Bronchial epithelial cell (primary cell): ENCODE measurements around the gene ASB13. TPM values are rescaled to one million over a fixed set of nuclear protein-coding genes. Genes with fewer than 3 reads are reported as not detected.

Source experiments
- DNase-seq: peaks from one replicate; pipeline ENCODE4 v3.0.0-alpha.2; 2010; ENCODE audit warnings: low read depth
- FAIRE-seq: peaks from 2 replicates; lab custom pipeline; 2011; peaks lifted over from hg19 to GRCh38; lab: Jason Lieb, UNC
- H3K27me3 ChIP-seq: 2 replicates; pipeline ENCODE4 v1.5.1; 2011; ENCODE audit warnings: low read length; ENCODE audit not compliant: control insufficient read depth, insufficient read depth
- H3K36me3 ChIP-seq: 2 replicates; pipeline ENCODE4 v1.5.1; 2011; ENCODE audit warnings: low read length; ENCODE audit not compliant: control insufficient read depth, insufficient read depth
- H3K4me3 ChIP-seq: 2 replicates; pipeline ENCODE4 v1.5.1; 2011; ENCODE audit warnings: mild to moderate bottlenecking, low read depth, low read length, control low read depth
- total RNA-seq: library from RNA; depleted of rRNA; stranded (reverse); fragments of >200 nt; gene quantifications from 2 replicates; pipeline ENCODE4 v1.2.1, GENCODE V29; 2014
- TF ChIP-seq, protein P1 (sequence below): IDR thresholded peaks from 2 replicates; pipeline ENCODE4 v1.5.1; 2011; ENCODE audit warnings: mild to moderate bottlenecking, moderate library complexity, low read length, control low read depth, inconsistent platforms; ENCODE audit not compliant: insufficient read depth, severe bottlenecking

Gene ASB13
- total RNA-seq, 1 donor from 2014 or later = 14.5 TPM

DNA sequence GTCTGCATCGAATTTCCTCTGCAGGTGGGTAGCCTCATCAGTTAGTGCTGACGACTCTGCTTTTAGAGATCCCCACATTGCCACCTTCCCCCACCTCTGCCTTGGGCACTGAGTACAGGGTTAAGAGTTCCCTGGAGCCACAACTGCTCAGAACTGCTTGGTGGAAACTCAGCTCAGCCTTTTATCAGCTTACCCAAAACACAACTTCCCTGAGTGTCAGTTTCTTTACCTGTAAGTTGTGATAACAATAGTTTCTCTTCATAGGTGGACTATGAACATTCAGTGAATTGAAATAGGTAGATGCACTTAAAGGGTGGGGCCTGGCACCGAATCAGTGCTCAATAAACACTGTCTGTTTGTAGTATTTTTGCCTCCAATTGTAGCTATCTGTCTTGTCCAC is 11.3 kb downstream of the ASB13 start:
- FAIRE-seq = no peak
- Histone ChIP-seq H3K27me3 (no peaks in the 10 kb centered on the region), H3K36me3 (peaks cover 2% of the 10 kb centered on the region), H3K4me3 (no peak overlapping the region)
- DNase-seq = no peak
- TF ChIP-seq, protein P1, sequence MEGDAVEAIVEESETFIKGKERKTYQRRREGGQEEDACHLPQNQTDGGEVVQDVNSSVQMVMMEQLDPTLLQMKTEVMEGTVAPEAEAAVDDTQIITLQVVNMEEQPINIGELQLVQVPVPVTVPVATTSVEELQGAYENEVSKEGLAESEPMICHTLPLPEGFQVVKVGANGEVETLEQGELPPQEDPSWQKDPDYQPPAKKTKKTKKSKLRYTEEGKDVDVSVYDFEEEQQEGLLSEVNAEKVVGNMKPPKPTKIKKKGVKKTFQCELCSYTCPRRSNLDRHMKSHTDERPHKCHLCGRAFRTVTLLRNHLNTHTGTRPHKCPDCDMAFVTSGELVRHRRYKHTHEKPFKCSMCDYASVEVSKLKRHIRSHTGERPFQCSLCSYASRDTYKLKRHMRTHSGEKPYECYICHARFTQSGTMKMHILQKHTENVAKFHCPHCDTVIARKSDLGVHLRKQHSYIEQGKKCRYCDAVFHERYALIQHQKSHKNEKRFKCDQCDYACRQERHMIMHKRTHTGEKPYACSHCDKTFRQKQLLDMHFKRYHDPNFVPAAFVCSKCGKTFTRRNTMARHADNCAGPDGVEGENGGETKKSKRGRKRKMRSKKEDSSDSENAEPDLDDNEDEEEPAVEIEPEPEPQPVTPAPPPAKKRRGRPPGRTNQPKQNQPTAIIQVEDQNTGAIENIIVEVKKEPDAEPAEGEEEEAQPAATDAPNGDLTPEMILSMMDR = no peak

DNA sequence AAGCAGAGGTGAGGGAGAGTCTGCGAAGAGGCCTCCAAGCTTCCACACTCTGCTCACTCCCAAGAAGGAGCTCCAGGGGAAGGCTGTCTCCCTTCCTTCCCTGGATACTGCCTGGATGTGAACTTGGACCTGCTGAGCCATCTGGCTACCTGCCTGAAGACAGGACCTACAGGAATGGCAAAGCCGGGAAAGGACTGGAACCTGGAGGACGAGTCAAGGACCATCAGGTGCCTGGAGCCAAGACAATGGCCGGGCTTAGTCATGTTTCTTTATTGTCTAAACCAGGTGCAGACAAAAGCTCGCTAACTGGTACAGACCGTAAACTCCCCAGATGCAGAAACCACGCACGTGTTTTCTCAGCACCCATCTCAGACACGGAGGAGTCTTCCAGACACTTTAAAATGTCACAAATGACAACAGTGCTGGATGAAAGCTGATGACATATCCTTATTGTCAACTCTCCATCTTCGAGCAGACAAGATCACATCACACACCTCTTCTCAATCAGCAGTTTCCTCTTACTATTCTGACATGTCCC is 12.1 kb downstream of the ASB13 start:
- Histone ChIP-seq H3K27me3 (no peaks in the 10 kb centered on the region), H3K4me3 (no peak overlapping the region), H3K36me3 (peaks cover 2% of the 10 kb centered on the region)
- DNase-seq (no peak), FAIRE-seq (peak; percentile 47)
- TF ChIP-seq, protein P1 = no peak

DNA sequence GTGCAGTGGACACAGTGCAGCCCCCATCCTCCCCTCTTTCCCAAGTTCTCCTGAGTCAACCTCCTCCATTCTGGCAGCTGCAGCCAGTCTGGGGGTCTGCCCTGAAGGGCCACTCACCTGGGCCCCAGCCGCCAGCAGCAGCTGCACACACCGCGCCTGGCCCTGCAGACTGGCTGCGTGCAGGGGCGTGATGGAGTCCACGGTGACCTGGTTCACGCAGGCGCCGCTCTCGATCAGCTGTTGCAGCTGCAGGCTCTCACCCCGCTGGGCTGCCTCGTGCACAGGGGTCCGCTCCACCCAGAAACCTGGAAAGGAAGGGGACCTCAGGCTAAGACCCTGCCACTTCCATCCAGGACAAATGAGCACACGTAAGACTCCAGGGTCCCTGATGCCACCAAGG is 13.6 kb downstream of the ASB13 start:
- no peaks in the 10 kb centered on the region for H3K27me3 ChIP-seq
- no peak overlapping the region for H3K4me3 ChIP-seq
- peaks cover 9% of the 10 kb centered on the region for H3K36me3 ChIP-seq
- DNase-seq = no peak
- FAIRE-seq = no peak
- TF ChIP-seq, protein P1 = no peak

DNA sequence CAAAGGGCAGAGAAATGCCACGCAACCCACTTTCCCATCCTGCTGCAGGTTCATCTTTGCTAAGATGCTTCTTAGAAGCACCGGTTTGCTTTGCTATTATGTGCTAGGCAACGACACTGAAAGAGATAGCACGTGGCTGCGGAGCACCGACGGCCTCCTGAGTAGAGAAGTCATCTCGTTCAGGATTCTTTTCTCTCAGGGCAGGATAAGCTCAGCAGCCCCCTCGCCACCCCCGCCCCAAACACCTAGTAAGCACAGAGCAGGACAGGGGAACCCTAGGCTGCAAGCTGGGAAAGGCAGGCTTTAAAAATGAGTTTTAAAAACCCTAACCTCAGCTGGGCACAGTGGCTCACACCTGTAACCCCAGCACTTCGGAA is 15.0 kb downstream of the ASB13 start:
- DNase-seq (no peak), FAIRE-seq (no peak)
- Histone ChIP-seq H3K27me3 (no peaks in the 10 kb centered on the region), H3K4me3 (no peak overlapping the region), H3K36me3 (peaks cover 9% of the 10 kb centered on the region)
- TF ChIP-seq, protein P1 = no peak

DNA sequence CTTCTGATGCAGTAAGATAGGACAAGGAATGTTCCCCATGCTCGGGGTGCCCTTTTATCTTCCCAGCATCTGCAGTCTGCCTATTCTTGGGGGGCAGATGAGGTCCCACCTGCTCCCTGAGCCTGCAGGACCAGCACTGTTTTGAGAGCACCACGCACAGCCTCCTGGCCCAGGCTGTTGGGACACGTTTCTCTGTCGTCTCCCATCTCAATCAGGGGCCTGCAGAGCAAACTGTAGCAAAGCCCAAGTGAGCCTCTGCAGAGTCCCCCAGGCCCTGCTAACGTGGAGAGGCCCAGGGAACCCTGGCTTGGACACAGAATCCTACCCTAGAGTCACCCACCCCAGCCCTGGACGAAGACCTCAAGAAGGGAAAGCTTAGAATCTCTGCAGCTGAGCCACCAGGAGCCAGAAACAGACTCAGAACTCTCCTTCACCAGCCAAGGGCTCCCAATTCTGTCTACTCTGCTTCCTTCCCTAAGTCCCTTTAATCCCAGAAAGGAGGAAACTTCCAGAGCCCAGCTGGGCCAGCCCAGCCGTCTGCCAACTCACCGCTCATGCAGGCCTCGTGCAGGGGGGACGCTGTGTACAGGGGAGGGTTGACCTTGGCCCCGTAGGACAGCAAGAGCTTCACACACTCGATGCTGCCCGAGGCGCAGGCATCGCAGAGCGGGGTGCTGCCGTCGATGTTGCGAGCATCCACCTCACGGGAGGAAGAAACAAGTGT is 15.6 kb downstream of the ASB13 start:
- DNase-seq (no peak), FAIRE-seq (no peak)
- Histone ChIP-seq H3K4me3 (no peak overlapping the region), H3K27me3 (no peaks in the 10 kb centered on the region), H3K36me3 (peaks cover 9% of the 10 kb centered on the region)
- TF ChIP-seq, protein P1 = no peak
